IMR-90 (cell line): ENCODE results near the gene CEBPA. TPM values are rescaled to one million over a fixed set of nuclear protein-coding genes. Genes with fewer than 3 reads are reported as not detected.

Experiments used
- ATAC-seq: fragments of 200-7000 bp; cut with Tn5 transposase; 2 replicates; pipeline ENCODE4 v1.9.1; 2020; ENCODE audit warnings: low read depth, mild to moderate bottlenecking, moderate library complexity
- BruUV-seq: library from RNA; stranded (reverse); fragments of 400-500 nt; replicated peaks from 2 replicates; lab custom pipeline; 2021; lab: Mats Ljungman, UMichigan
- CTCF ChIA-PET: fragments of 300-600 bp; formaldehyde crosslinking; extraction: SDS; loops from one replicate; lab custom pipeline; 2021; ENCODE audit warnings: antibody characterized with exemption; lab: Yijun Ruan, JAX
- POLR2A ChIA-PET: fragments of 300-600 bp; sonication (Branson Sonifier 250); formaldehyde crosslinking; loops from one replicate; lab custom pipeline; 2022; ENCODE audit warnings: antibody characterized with exemption; ENCODE audit not compliant: unreplicated experiment; lab: Charles Lee
- DNase-seq: peaks from one replicate; pipeline ENCODE4 v3.0.0; 2013
- H2AFZ ChIP-seq: replicated peaks from 2 replicates; pipeline ENCODE3; 2013; ENCODE audit warnings: low read length, mild to moderate bottlenecking; ENCODE audit not compliant: poor library complexity
- H2AK5ac ChIP-seq: 2 replicates; pipeline ENCODE4 v1.6.1; 2013; ENCODE audit warnings: low read depth, low read length, inconsistent platforms
- H2AK9ac ChIP-seq: replicated peaks from 2 replicates; pipeline ENCODE3; 2013; ENCODE audit warnings: mild to moderate bottlenecking, low read depth, low read length, moderate library complexity; ENCODE audit not compliant: poor library complexity
- H2BK120ac ChIP-seq: 2 replicates; pipeline ENCODE4 v1.6.1; 2013; ENCODE audit warnings: low read depth, low read length, inconsistent platforms
- H2BK15ac ChIP-seq: 3 replicates; pipeline ENCODE4 v1.6.1; 2013; ENCODE audit warnings: low read depth, low read length, inconsistent platforms
- H2BK20ac ChIP-seq: 2 replicates; pipeline ENCODE4 v1.6.1; 2013; ENCODE audit warnings: low read depth, mild to moderate bottlenecking, inconsistent platforms, low read length, moderate library complexity
- H2BK5ac ChIP-seq: 2 replicates; pipeline ENCODE4 v1.6.1; 2013; ENCODE audit warnings: mild to moderate bottlenecking, low read depth, low read length, inconsistent platforms; ENCODE audit not compliant: poor library complexity, severe bottlenecking
- H3K14ac ChIP-seq: replicated peaks from 2 replicates; pipeline ENCODE4 v1.6.1; 2013; ENCODE audit warnings: low read depth, low read length, inconsistent platforms
- H3K18ac ChIP-seq: 2 replicates; pipeline ENCODE4 v1.6.1; 2013; ENCODE audit warnings: low read depth, low read length, control low read depth
- H3K23ac ChIP-seq: 2 replicates; pipeline ENCODE4 v1.6.1; 2013; ENCODE audit warnings: low read depth, low read length, inconsistent platforms
- H3K27ac ChIP-seq: 2 replicates; pipeline ENCODE4 v1.5.1; 2013; ENCODE audit warnings: mild to moderate bottlenecking, control low read depth, low read length; ENCODE audit not compliant: insufficient read depth
- H3K27me3 ChIP-seq: 2 replicates; pipeline ENCODE4 v1.6.1; 2013; ENCODE audit warnings: low read length; ENCODE audit not compliant: control insufficient read depth, insufficient read depth
- H3K36me3 ChIP-seq: 2 replicates; pipeline ENCODE4 v1.6.1; 2013; ENCODE audit warnings: low read length, mixed read lengths; ENCODE audit not compliant: control insufficient read depth, insufficient read depth
- H3K4ac ChIP-seq: 2 replicates; pipeline ENCODE4 v1.6.1; 2013; ENCODE audit warnings: low read depth, low read length, inconsistent platforms
- H3K4me1 ChIP-seq: 2 replicates; pipeline ENCODE4 v1.6.1; 2013; ENCODE audit warnings: low read length, mixed read lengths; ENCODE audit not compliant: control insufficient read depth, insufficient read depth
- H3K4me2 ChIP-seq: 2 replicates; pipeline ENCODE4 v1.6.1; 2013; ENCODE audit warnings: low read depth, mild to moderate bottlenecking, control low read depth, low read length, moderate library complexity
- H3K4me3 ChIP-seq: 2 replicates; pipeline ENCODE4 v1.5.1; 2013; ENCODE audit warnings: low read depth, mild to moderate bottlenecking, control low read depth, low read length, moderate library complexity; ENCODE audit not compliant: insufficient read depth
- H3K56ac ChIP-seq: 2 replicates; pipeline ENCODE4 v1.6.1; 2013; ENCODE audit warnings: low read length, inconsistent platforms; ENCODE audit not compliant: insufficient read depth; ENCODE audit errors: extremely low read depth
- H3K79me1 ChIP-seq, 2 experiments: 2 replicates each; pipeline ENCODE4 v1.6.1; 2013; ENCODE audit warnings: low read length in 2 of 2, inconsistent platforms in 1 of 2, low read depth in 1 of 2
- H3K9ac ChIP-seq: 2 replicates; pipeline ENCODE4 v1.6.1; 2013; ENCODE audit warnings: low read depth, low read length, control low read depth
- H3K9me1 ChIP-seq: 2 replicates; pipeline ENCODE4 v1.6.1; 2013; ENCODE audit warnings: low read length, inconsistent platforms; ENCODE audit not compliant: insufficient read depth
- H3K9me3 ChIP-seq: 2 replicates; pipeline ENCODE4 v1.6.1; 2013; ENCODE audit warnings: low read length; ENCODE audit not compliant: control insufficient read depth, insufficient read depth
- H4K20me1 ChIP-seq: 2 replicates; pipeline ENCODE4 v1.6.1; 2013; ENCODE audit warnings: low read length, inconsistent platforms; ENCODE audit not compliant: insufficient read depth
- H4K5ac ChIP-seq: 2 replicates; pipeline ENCODE4 v1.6.1; 2013; ENCODE audit warnings: mild to moderate bottlenecking, low read depth, low read length, control low read depth
- H4K8ac ChIP-seq, 2 experiments: 2 replicates each; pipeline ENCODE4 v1.6.1; 2013; ENCODE audit warnings: low read depth in 2 of 2, low read length in 2 of 2, control low read depth in 1 of 2, inconsistent platforms in 1 of 2
- H4K91ac ChIP-seq: 2 replicates; pipeline ENCODE4 v1.6.1; 2013; ENCODE audit warnings: low read depth, low read length, inconsistent platforms; ENCODE audit not compliant: insufficient read depth
- CEBPB ChIP-seq: IDR thresholded peaks from 2 replicates; pipeline ENCODE4 v1.6.1; 2012; ENCODE audit warnings: low read depth, low read length, improper control_type of control experiment
- CHD1 ChIP-seq: IDR thresholded peaks from 2 replicates; pipeline ENCODE4 v1.6.1; 2012; ENCODE audit warnings: low read depth, low read length, improper control_type of control experiment
- CTCF ChIP-seq: conservative IDR thresholded peaks from 2 replicates; pipeline ENCODE4 v1.5.1; 2012; ENCODE audit warnings: mild to moderate bottlenecking, low read depth, low read length, improper control_type of control experiment
- ELK1 ChIP-seq: fragments of 150-350 bp; IDR thresholded peaks from 2 replicates; pipeline ENCODE4 v1.6.1; 2016; ENCODE audit warnings: low read depth, mild to moderate bottlenecking, low read length, moderate library complexity, borderline replicate concordance
- FOS ChIP-seq: fragments of 150-350 bp; IDR thresholded peaks from 2 replicates; pipeline ENCODE4 v1.6.1; 2016; ENCODE audit warnings: low read depth, low read length
- MAFK ChIP-seq: IDR thresholded peaks from 2 replicates; pipeline ENCODE4 v1.6.1; 2012; ENCODE audit warnings: low read depth, low read length, improper control_type of control experiment
- MAZ ChIP-seq: IDR thresholded peaks from 2 replicates; pipeline ENCODE4 v1.6.1; 2012; ENCODE audit warnings: low read depth, mild to moderate bottlenecking, low read length, improper control_type of control experiment, moderate library complexity, borderline replicate concordance
- POLR2A ChIP-seq: IDR thresholded peaks from 2 replicates; pipeline ENCODE4 v1.6.1; 2012; ENCODE audit warnings: mild to moderate bottlenecking, low read depth, low read length
- RAD21 ChIP-seq: IDR thresholded peaks from 2 replicates; pipeline ENCODE4 v1.6.1; 2012; ENCODE audit warnings: low read length, improper control_type of control experiment
- RCOR1 ChIP-seq: IDR thresholded peaks from 2 replicates; pipeline ENCODE4 v1.6.1; 2012; ENCODE audit warnings: mild to moderate bottlenecking, low read length, improper control_type of control experiment; ENCODE audit not compliant: insufficient replicate concordance
- RFX5 ChIP-seq: IDR thresholded peaks from 2 replicates; pipeline ENCODE4 v1.8.0; 2012; ENCODE audit warnings: low read depth, mild to moderate bottlenecking, low read length, moderate library complexity
- SMC3 ChIP-seq: fragments of 150-350 bp; IDR thresholded peaks from 2 replicates; pipeline ENCODE4 v1.6.1; 2016; ENCODE audit warnings: low read depth, mild to moderate bottlenecking, antibody characterized with exemption, low read length, moderate library complexity
- USF2 ChIP-seq: fragments of 150-350 bp; IDR thresholded peaks from 2 replicates; pipeline ENCODE4 v1.6.1; 2017; ENCODE audit warnings: mild to moderate bottlenecking, antibody characterized with exemption, low read length, low read depth
- WGBS, 2 experiments: methylation state at CpG; one replicate each; pipeline versions ENCODE4 v1.1.5 to v1.1.7; 2013; ENCODE audit warnings: missing lambda C conversion rate in 2 of 2; ENCODE audit not compliant: insufficient read length in 1 of 2; ENCODE audit errors: extremely low coverage in 2 of 2; 5-methylcytosine and 5-hydroxymethylcytosine counted together
- dilution Hi-C: fragments of 300-500 bp; cut with HindIII; formaldehyde crosslinking; loops from one replicate; pipeline ENCODE4 v1.14.3; 2018; ENCODE audit warnings: low sequenced_read_pairs; ENCODE audit not compliant: unreplicated experiment
- in situ Hi-C: fragments of 300-500 bp; cut with MboI; formaldehyde crosslinking; loops from 3 replicates; pipeline ENCODE4 v1.14.3; 2019; ENCODE audit warnings: low sequenced_read_pairs, inconsistent platforms, mixed read lengths
- intact Hi-C: fragments of 100-400 bp; cut with micrococcal nuclease; formaldehyde crosslinking; loops from 2 replicates; pipeline ENCODE4 v1.10.0; 2022
- polyA plus RNA-seq, 3 experiments: library from polyadenylated mRNA; depleted of rRNA; stranded (reverse); fragments of >200 nt; gene quantifications; 2 replicates each; pipeline ENCODE4 v1.2.3, GENCODE V29; 2012; ENCODE audit warnings: low replicate concordance in 1 of 3
- total RNA-seq: library from RNA; depleted of rRNA; stranded (reverse); fragments of >200 nt; gene quantifications from 2 replicates; pipeline ENCODE4 v1.2.3, GENCODE V29; 2012

Gene CEBPA
- total and polyA plus RNA-seq, 2 of the 4 experiments (the other 2 are of a cell fraction), result under 0.01 to 0.09 TPM

- CTCF ChIA-PET, result no interaction called here
These were observed 4.8 kb upstream of the CEBPA start for GRCh38 chr19:33306853-33307792.

More at GRCh38 chr19:33306853-33307792, 4.8 kb upstream of the CEBPA start:
- no peak overlapping the region for H2AK9ac ChIP-seq
- ATAC-seq (no peak), DNase-seq (no peak)
- no peak overlapping the region for H4K91ac ChIP-seq
- no peaks in the 10 kb centered on the region for H3K79me1 ChIP-seq
- 74% methylated on average over 2 of the region's 12 CpGs; no CpG with 5 or more reads in 1 of the 2 experiments for WGBS, 2 experiments
- H2BK120ac ChIP-seq, result no peak overlapping the region
- no peak overlapping the region for H3K27ac ChIP-seq
- H3K18ac ChIP-seq, result no peak overlapping the region
- no peak overlapping the region for H3K4me3 ChIP-seq
- no peak overlapping the region for H2BK20ac ChIP-seq
- TF ChIP-seq CEBPB (no peak), ELK1 (no peak), CTCF (no peak), RCOR1 (no peak), RFX5 (no peak), MAFK (no peak), MAZ (no peak), POLR2A (no peak), SMC3 (no peak), FOS (no peak), RAD21 (no peak), CHD1 (no peak), USF2 (no peak)
- no peak overlapping the region for H3K4ac ChIP-seq
- no peak overlapping the region for H3K4me2 ChIP-seq
- no peaks in the 10 kb centered on the region for H3K36me3 ChIP-seq
- H2AFZ ChIP-seq, result no peak overlapping the region
- no peaks in the 10 kb centered on the region for H3K9me3 ChIP-seq
- H4K20me1 ChIP-seq, result no peaks in the 10 kb centered on the region
- H2BK15ac ChIP-seq, result no peak overlapping the region
- peaks cover 35% of the 10 kb centered on the region for H3K27me3 ChIP-seq
- no peak overlapping the region for H3K23ac ChIP-seq
- no peak overlapping the region for H4K5ac ChIP-seq
- POLR2A ChIA-PET, result no interaction called here
- no peak overlapping the region for H3K56ac ChIP-seq
- dilution Hi-C loops, result no loop called here
- no peaks in the 10 kb centered on the region for H3K4me1 ChIP-seq
- in situ Hi-C loops, result no loop called here
- H2AK5ac ChIP-seq, result no peak overlapping the region
- H3K14ac ChIP-seq, result no peak overlapping the region
- no TSS peak for BruUV-seq
- H3K9me1 ChIP-seq, result no peaks in the 10 kb centered on the region
- H2BK5ac ChIP-seq, result no peak overlapping the region
- no peak overlapping the region for H3K9ac ChIP-seq
- H4K8ac ChIP-seq, result no peak overlapping the region
- intact Hi-C loops, result no loop called here
